Measurements from ENCODE around the gene NTMT2.

The NTMT2 gene

GRCh38 chr1:170134521-170134920, 11.2 kb upstream of the NTMT2 start:
- no peak for ATAC-seq
- TF ChIP-seq BACH2 (CRISPR knock-in tag; IDR thresholded peaks at IDR 0.05; ENCODE audit: borderline replicate concordance) (no peak), ISL1 (CRISPR knock-in tag; IDR thresholded peaks at IDR 0.05) (no peak), SNAI2 (CRISPR knock-in tag; IDR thresholded peaks at IDR 0.05) (no peak), RARB (CRISPR knock-in tag; IDR thresholded peaks at IDR 0.05) (no peak), ZNF565 (CRISPR knock-in tag; conservative IDR thresholded peaks at IDR 0.05; ENCODE audit: low read depth) (no peak), CSRNP3 (CRISPR knock-in tag; IDR thresholded peaks at IDR 0.05) (no peak), PATZ1 (CRISPR knock-in tag; IDR thresholded peaks at IDR 0.05; ENCODE audit: borderline replicate concordance) (no peak), ZNF70 (CRISPR knock-in tag; IDR thresholded peaks at IDR 0.05) (no peak), ZC3H10 (CRISPR knock-in tag; IDR thresholded peaks at IDR 0.05) (no peak), ZFP30 (CRISPR knock-in tag; IDR thresholded peaks at IDR 0.05) (no peak), PPARA (CRISPR knock-in tag; IDR thresholded peaks at IDR 0.05; ENCODE audit: borderline replicate concordance) (no peak), TSHZ2 (CRISPR knock-in tag; IDR thresholded peaks at IDR 0.05) (no peak), OSR1 (CRISPR knock-in tag; IDR thresholded peaks at IDR 0.05) (no peak)

GRCh38 chr1:170140371-170140770, 5.4 kb upstream of the NTMT2 start:
- TF ChIP-seq ZFP3 (CRISPR knock-in tag; IDR thresholded peaks at IDR 0.05), result no peak
- no peak for TF ChIP-seq PATZ1 (CRISPR knock-in tag; IDR thresholded peaks at IDR 0.05; ENCODE audit: borderline replicate concordance)
- no peak for TF ChIP-seq PPARA (CRISPR knock-in tag; IDR thresholded peaks at IDR 0.05; ENCODE audit: borderline replicate concordance)
- no peak for TF ChIP-seq ESRRG (CRISPR knock-in tag; IDR thresholded peaks at IDR 0.05)
- no peak for TF ChIP-seq ZNF8 (CRISPR knock-in tag; IDR thresholded peaks at IDR 0.05)
- TF ChIP-seq ZFP30 (CRISPR knock-in tag; IDR thresholded peaks at IDR 0.05), result no peak
- no peak for TF ChIP-seq BACH2 (CRISPR knock-in tag; IDR thresholded peaks at IDR 0.05; ENCODE audit: borderline replicate concordance)
- TF ChIP-seq CSRNP3 (CRISPR knock-in tag; IDR thresholded peaks at IDR 0.05), result no peak
- TF ChIP-seq CSDC2 (CRISPR knock-in tag; IDR thresholded peaks at IDR 0.05), result no peak
- no peak for TF ChIP-seq SNAI2 (CRISPR knock-in tag; IDR thresholded peaks at IDR 0.05)
- TF ChIP-seq GLIS3 (CRISPR knock-in tag; IDR thresholded peaks at IDR 0.05), result no peak
- TF ChIP-seq RARB (CRISPR knock-in tag; IDR thresholded peaks at IDR 0.05), result no peak
- TF ChIP-seq TCF4 (CRISPR knock-in tag; IDR thresholded peaks at IDR 0.05; ENCODE audit: borderline replicate concordance), result no peak
- TF ChIP-seq ZNF565 (CRISPR knock-in tag; conservative IDR thresholded peaks at IDR 0.05; ENCODE audit: low read depth), result no peak
- no peak for TF ChIP-seq ISL1 (CRISPR knock-in tag; IDR thresholded peaks at IDR 0.05)
- no peak for TF ChIP-seq ZC3H10 (CRISPR knock-in tag; IDR thresholded peaks at IDR 0.05)
- no peak for ATAC-seq

- no peak for ATAC-seq
- TF ChIP-seq ISL1 (CRISPR knock-in tag; IDR thresholded peaks at IDR 0.05), result no peak
- TF ChIP-seq ZNF565 (CRISPR knock-in tag; conservative IDR thresholded peaks at IDR 0.05; ENCODE audit: low read depth), result no peak
- TF ChIP-seq TOX (CRISPR knock-in tag; IDR thresholded peaks at IDR 0.05; ENCODE audit: borderline replicate concordance), result no peak
- no peak for TF ChIP-seq ARNTL (CRISPR knock-in tag; IDR thresholded peaks at IDR 0.05; ENCODE audit: borderline replicate concordance, low read depth)
These were observed 698 bp upstream of the NTMT2 start for GRCh38 chr1:170145061-170145460.

All from SK-N-SH treated with all-trans-retinoic acid at 6 μM for 48 hours (cell line).